Activated CD4-positive, alpha-beta T cell treated with anti-CD3 and anti-CD28 coated beads, Interleukin-2, amount 10 ng/mL, durations not matched to agents 7 days and 5 days (primary cell): ENCODE measurements around the gene ENPP7. TPM values are rescaled to one million over a fixed set of nuclear protein-coding genes. Genes with fewer than 3 reads are reported as not detected.

ENCODE experiments used
- CTCF ChIA-PET: fragments of 350-600 bp; sonication (Branson Sonifier 250); formaldehyde crosslinking; loops from one replicate; lab custom pipeline; 2021; ENCODE audit warnings: antibody characterized with exemption; lab: Charles Lee
- POLR2A ChIA-PET: fragments of 350-600 bp; sonication (Branson Sonifier 250); formaldehyde crosslinking; loops from one replicate; lab custom pipeline; 2021; ENCODE audit warnings: antibody characterized with exemption; lab: Charles Lee
- DNase-seq: peaks from one replicate; pipeline ENCODE4 v3.0.0-alpha.2; 2020
- H3K27ac Mint-ChIP-seq: one replicate; pipeline ENCODE4 v1.8.0; 2021; ENCODE audit warnings: mild to moderate bottlenecking, moderate library complexity, mixed read lengths
- H3K27me3 Mint-ChIP-seq: one replicate; pipeline ENCODE4 v1.8.0; 2021; ENCODE audit warnings: mixed read lengths
- H3K36me3 Mint-ChIP-seq: one replicate; pipeline ENCODE4 v1.8.0; 2021; ENCODE audit warnings: low read depth, mixed read lengths
- H3K4me1 Mint-ChIP-seq: one replicate; pipeline ENCODE4 v1.8.0; 2021; ENCODE audit warnings: mixed read lengths
- H3K4me3 Mint-ChIP-seq: one replicate; pipeline ENCODE4 v1.8.0; 2021; ENCODE audit warnings: mild to moderate bottlenecking, moderate library complexity, mixed read lengths
- H3K9me3 Mint-ChIP-seq: one replicate; pipeline ENCODE4 v1.8.0; 2021; ENCODE audit warnings: mixed read lengths
- total RNA-seq, 2 experiments: library from RNA; stranded (reverse); gene quantifications; one replicate each; pipeline ENCODE4 v1.2.3, GENCODE V29; 2021

ENPP7 gene
- total RNA-seq, 2 experiments from 2014 or later = not detected

GRCh38 chr17:79707931-79708891 lies 22.5 kb upstream of the ENPP7 start:
- Mint-ChIP-seq H3K9me3 (no peaks in the 10 kb centered on the region), H3K27ac (no peak overlapping the region), H3K27me3 (no peaks in the 10 kb centered on the region), H3K4me3 (no peak overlapping the region), H3K4me1 (peaks cover 3% of the 10 kb centered on the region), H3K36me3 (no peaks in the 10 kb centered on the region)
- POLR2A ChIA-PET = interaction anchor here (0.6 kb wide), 1 partner anchor 316 kb away, joined by 3 read pairs; no protein-coding TSS in a partner anchor
- CTCF ChIA-PET = interaction anchor here (0.9 kb wide), 1 partner anchor 34 kb away, joined by 3 read pairs; no protein-coding TSS in a partner anchor
- peak; percentile 67 for DNase-seq

GRCh38 chr17:79711715-79712305 lies 18.9 kb upstream of the ENPP7 start:
- ChIA-PET POLR2A (no interaction called here), CTCF (no interaction called here)
- H3K4me1 Mint-ChIP-seq = peaks cover 3% of the 10 kb centered on the region
- no peak for DNase-seq
- no peaks in the 10 kb centered on the region for H3K9me3 Mint-ChIP-seq
- no peaks in the 10 kb centered on the region for H3K36me3 Mint-ChIP-seq
- no peaks in the 10 kb centered on the region for H3K27me3 Mint-ChIP-seq
- H3K27ac Mint-ChIP-seq = no peak overlapping the region
- no peak overlapping the region for H3K4me3 Mint-ChIP-seq

GRCh38 chr17:79713391-79713790 lies 17.4 kb upstream of the ENPP7 start:
- CTCF ChIA-PET = no interaction called here
- no peak overlapping the region for H3K4me3 Mint-ChIP-seq
- no peaks in the 10 kb centered on the region for H3K36me3 Mint-ChIP-seq

GRCh38 chr17:79714176-79715097 lies 16.3 kb upstream of the ENPP7 start:
- DNase-seq = no peak

More at GRCh38 chr17:79713391-79713790, 17.4 kb upstream of the ENPP7 start:
- H3K27ac Mint-ChIP-seq = no peak overlapping the region
- H3K4me1 Mint-ChIP-seq = peaks cover 3% of the 10 kb centered on the region
- no peaks in the 10 kb centered on the region for H3K27me3 Mint-ChIP-seq
- DNase-seq = no peak
- H3K9me3 Mint-ChIP-seq = no peaks in the 10 kb centered on the region
- POLR2A ChIA-PET = no interaction called here

GRCh38 chr17:79715098-79715942 lies 15.4 kb upstream of the ENPP7 start:
- H3K9me3 Mint-ChIP-seq = no peaks in the 10 kb centered on the region
- H3K4me1 Mint-ChIP-seq = no peaks in the 10 kb centered on the region
- no peaks in the 10 kb centered on the region for H3K36me3 Mint-ChIP-seq
- no peak overlapping the region for H3K4me3 Mint-ChIP-seq
- ChIA-PET CTCF (no interaction called here), POLR2A (no interaction called here)
- DNase-seq = no peak
- H3K27me3 Mint-ChIP-seq = no peaks in the 10 kb centered on the region
- no peak overlapping the region for H3K27ac Mint-ChIP-seq

More at GRCh38 chr17:79714176-79715097, 16.3 kb upstream of the ENPP7 start:
- no peak overlapping the region for H3K27ac Mint-ChIP-seq
- H3K4me1 Mint-ChIP-seq = no peaks in the 10 kb centered on the region
- no peaks in the 10 kb centered on the region for H3K9me3 Mint-ChIP-seq
- no peak overlapping the region for H3K4me3 Mint-ChIP-seq
- ChIA-PET POLR2A (no interaction called here), CTCF (no interaction called here)
- H3K36me3 Mint-ChIP-seq = no peaks in the 10 kb centered on the region
- no peaks in the 10 kb centered on the region for H3K27me3 Mint-ChIP-seq

- ChIA-PET CTCF (no interaction called here), POLR2A (no interaction called here)
- no peak for DNase-seq
- H3K27me3 Mint-ChIP-seq = no peaks in the 10 kb centered on the region
- no peak overlapping the region for H3K27ac Mint-ChIP-seq
- H3K36me3 Mint-ChIP-seq = no peaks in the 10 kb centered on the region
- no peaks in the 10 kb centered on the region for H3K4me1 Mint-ChIP-seq
- H3K9me3 Mint-ChIP-seq = no peaks in the 10 kb centered on the region
- H3K4me3 Mint-ChIP-seq = no peak overlapping the region
Measured at GRCh38 chr17:79715943-79716797, 14.6 kb upstream of the ENPP7 start.

- POLR2A ChIA-PET = no interaction called here
- DNase-seq = no peak
- H3K4me3 Mint-ChIP-seq = no peak overlapping the region
- no peaks in the 10 kb centered on the region for H3K9me3 Mint-ChIP-seq
- no peaks in the 10 kb centered on the region for H3K27me3 Mint-ChIP-seq
- CTCF ChIA-PET = no interaction called here
- H3K27ac Mint-ChIP-seq = no peak overlapping the region
- no peaks in the 10 kb centered on the region for H3K36me3 Mint-ChIP-seq
- no peaks in the 10 kb centered on the region for H3K4me1 Mint-ChIP-seq
Measured at GRCh38 chr17:79720705-79721292, 9.9 kb upstream of the ENPP7 start.

- Mint-ChIP-seq H3K9me3 (no peaks in the 10 kb centered on the region), H3K4me1 (no peaks in the 10 kb centered on the region), H3K4me3 (no peak overlapping the region), H3K27ac (no peak overlapping the region), H3K27me3 (no peaks in the 10 kb centered on the region), H3K36me3 (no peaks in the 10 kb centered on the region)
- POLR2A ChIA-PET = no interaction called here
- CTCF ChIA-PET = interaction anchor here (0.6 kb wide), 2 partner anchors 368 to 808 kb away, joined by 3 read pairs; no protein-coding TSS in a partner anchor
- DNase-seq = no peak
Measured at GRCh38 chr17:79721993-79722671, 8.6 kb upstream of the ENPP7 start.

- Mint-ChIP-seq H3K36me3 (no peaks in the 10 kb centered on the region), H3K27ac (no peak overlapping the region), H3K27me3 (no peaks in the 10 kb centered on the region), H3K9me3 (no peaks in the 10 kb centered on the region), H3K4me1 (peaks cover 1% of the 10 kb centered on the region), H3K4me3 (no peak overlapping the region)
- ChIA-PET POLR2A (no interaction called here), CTCF (interaction anchor here (0.6 kb wide), 1 partner anchor 367 kb away, joined by 3 read pairs; no protein-coding TSS in a partner anchor)
- DNase-seq = no peak
Measured at GRCh38 chr17:79722787-79723186, 8.0 kb upstream of the ENPP7 start.

GRCh38 chr17:79728169-79728907 lies 2.4 kb upstream of the ENPP7 start:
- ChIA-PET POLR2A (interaction anchor here (1.0 kb wide), 1 partner anchor 16 kb away, joined by 3 read pairs; no protein-coding TSS in a partner anchor), CTCF (interaction anchor here (0.7 to 1.4 kb wide), 2 partner anchors 14 to 112 kb away, joined by 3 read pairs; no protein-coding TSS in a partner anchor)
- Mint-ChIP-seq H3K9me3 (no peaks in the 10 kb centered on the region), H3K27me3 (no peaks in the 10 kb centered on the region), H3K4me3 (no peak overlapping the region), H3K4me1 (peaks cover 13% of the 10 kb centered on the region), H3K27ac (peak overlapping the region; percentile 91), H3K36me3 (no peaks in the 10 kb centered on the region)
- peak; percentile 90 for DNase-seq
